OCI-LY1 (cell line): Measurements from ENCODE around the gene TRAPPC5.

ENCODE experiments used
- H2AFZ ChIP-seq: fragments of 200-600 bp; sonication (generic), shearing (Covaris generic); 2 replicates; pipeline ENCODE4 v1.6.0; 2014; ENCODE audit warnings: antibody characterized with exemption, mild to moderate bottlenecking, low read length
- H3F3A ChIP-seq: fragments of 200-600 bp; sonication (generic), shearing (Covaris generic); 2 replicates; pipeline ENCODE4 v1.6.0; 2014; ENCODE audit warnings: mild to moderate bottlenecking, antibody characterized with exemption, low read length, moderate library complexity; ENCODE audit not compliant: insufficient read depth
- H3K27ac ChIP-seq: fragments of 200-600 bp; sonication (generic); 2 replicates; pipeline ENCODE4 v1.5.1; 2014; ENCODE audit warnings: low read length, mixed run types, mild to moderate bottlenecking, low read depth; ENCODE audit not compliant: poor library complexity, severe bottlenecking
- H3K27me3 ChIP-seq: fragments of 200-600 bp; sonication (generic); 2 replicates; pipeline ENCODE4 v1.6.0; 2014; ENCODE audit warnings: antibody characterized with exemption, mild to moderate bottlenecking, low read length, moderate library complexity; ENCODE audit not compliant: insufficient read depth
- H3K36me3 ChIP-seq: fragments of 200-600 bp; sonication (generic); 2 replicates; pipeline ENCODE4 v1.6.1; 2014; ENCODE audit warnings: mild to moderate bottlenecking, antibody characterized with exemption, low read length, moderate library complexity, mixed read lengths; ENCODE audit not compliant: insufficient read depth
- H3K4me1 ChIP-seq: fragments of 200-600 bp; sonication (generic); 2 replicates; pipeline ENCODE4 v1.5.1; 2014; ENCODE audit warnings: mild to moderate bottlenecking, low read length, moderate library complexity; ENCODE audit not compliant: insufficient read depth, severe bottlenecking
- H3K4me2 ChIP-seq: fragments of 200-600 bp; sonication (generic), shearing (Covaris generic); 2 replicates; pipeline ENCODE4 v1.6.1; 2014; ENCODE audit warnings: low read length
- H3K4me3 ChIP-seq: fragments of 200-600 bp; sonication (generic); 2 replicates; pipeline ENCODE4 v1.5.1; 2014; ENCODE audit warnings: low read length, low read depth, mild to moderate bottlenecking, mixed read lengths; ENCODE audit not compliant: poor library complexity, severe bottlenecking
- H3K79me2 ChIP-seq: fragments of 200-600 bp; shearing (Covaris generic); 2 replicates; pipeline ENCODE4 v1.6.1; 2016; ENCODE audit warnings: mixed run types, low read length, mixed read lengths; ENCODE audit not compliant: insufficient read depth
- H3K9ac ChIP-seq: fragments of 200-600 bp; sonication (generic), shearing (Covaris generic); 2 replicates; pipeline ENCODE4 v1.6.1; 2014; ENCODE audit warnings: mild to moderate bottlenecking, low read length, mixed read lengths
- H3K9me2 ChIP-seq: fragments of 200-600 bp; sonication (generic), shearing (Covaris generic); 2 replicates; pipeline ENCODE4 v1.6.1; 2014; ENCODE audit warnings: low read depth, mild to moderate bottlenecking, low read length, mixed read lengths
- H3K9me3 ChIP-seq: fragments of 200-600 bp; shearing (Covaris generic); 2 replicates; pipeline ENCODE4 v1.6.1; 2014; ENCODE audit warnings: low read length, mixed read lengths
- H4K20me1 ChIP-seq: fragments of 200-600 bp; sonication (generic), shearing (Covaris generic); 2 replicates; pipeline ENCODE4 v1.6.0; 2016; ENCODE audit warnings: mild to moderate bottlenecking, low read length; ENCODE audit not compliant: insufficient read depth
- CTCF ChIP-seq: fragments of 200-600 bp; sonication (generic), shearing (Covaris generic); IDR thresholded peaks from 2 replicates; pipeline ENCODE4 v1.5.1; 2017; ENCODE audit warnings: mild to moderate bottlenecking, antibody characterized with exemption, low read length, moderate library complexity, mixed read lengths
- EZH2 ChIP-seq: fragments of 200-600 bp; sonication (generic), shearing (Covaris generic); IDR thresholded peaks from 2 replicates; pipeline ENCODE4 v1.8.0; 2017; ENCODE audit warnings: borderline replicate concordance, mixed run types, mild to moderate bottlenecking, antibody characterized with exemption, low read length, moderate library complexity, mixed read lengths

Gene TRAPPC5

GRCh38 chr19:7678971-7679751 is 1.5 kb upstream of the TRAPPC5 start:
- H3K4me2 ChIP-seq: peak overlapping the region; percentile 57; the same call in 1 of the 2 replicates
- no peaks in the 10 kb centered on the region for H3K9me2 ChIP-seq
- H3K27ac ChIP-seq: no peak overlapping the region
- peaks cover 16% of the 10 kb centered on the region for H3K36me3 ChIP-seq
- no peaks in the 10 kb centered on the region for H3F3A ChIP-seq
- H2AFZ ChIP-seq: no peak overlapping the region
- no peaks in the 10 kb centered on the region for H3K9me3 ChIP-seq
- H3K4me3 ChIP-seq: no peak overlapping the region
- no peaks in the 10 kb centered on the region for H3K79me2 ChIP-seq
- H3K27me3 ChIP-seq: no peaks in the 10 kb centered on the region; the same call in 1 of the 2 replicates
- no peaks in the 10 kb centered on the region for H4K20me1 ChIP-seq
- H3K9ac ChIP-seq: no peak overlapping the region; the same call in 1 of the 2 replicates
- TF ChIP-seq CTCF: peak; percentile 59; the same call in 1 of the 2 replicates
- no peak for TF ChIP-seq EZH2
- H3K4me1 ChIP-seq: peaks cover 21% of the 10 kb centered on the region

GRCh38 chr19:7679771-7680605 is 645 bp upstream of the TRAPPC5 start:
- peaks cover 21% of the 10 kb centered on the region for H3K4me1 ChIP-seq
- peaks cover 16% of the 10 kb centered on the region for H3K36me3 ChIP-seq
- H3K27me3 ChIP-seq: no peaks in the 10 kb centered on the region; the same call in 1 of the 2 replicates
- H3K4me3 ChIP-seq: peak overlapping the region; percentile 82
- H3K9ac ChIP-seq: peak overlapping the region; percentile 1; the same call in 1 of the 2 replicates
- H2AFZ ChIP-seq: no peak overlapping the region
- H3K9me2 ChIP-seq: no peaks in the 10 kb centered on the region
- TF ChIP-seq EZH2 (no peak), CTCF (no peak)
- no peaks in the 10 kb centered on the region for H3K9me3 ChIP-seq
- peak overlapping the region; percentile 57 for H3K4me2 ChIP-seq
- no peaks in the 10 kb centered on the region for H3K79me2 ChIP-seq
- no peaks in the 10 kb centered on the region for H3F3A ChIP-seq
- H3K27ac ChIP-seq: no peak overlapping the region
- no peaks in the 10 kb centered on the region for H4K20me1 ChIP-seq

- no peak overlapping the region for H2AFZ ChIP-seq
- peak overlapping the region; percentile 82 for H3K4me3 ChIP-seq
- H4K20me1 ChIP-seq: no peaks in the 10 kb centered on the region
These were observed 924 bp downstream of the TRAPPC5 start for GRCh38 chr19:7681340-7682174.

More at GRCh38 chr19:7681340-7682174, 924 bp downstream of the TRAPPC5 start:
- peaks cover 16% of the 10 kb centered on the region for H3K36me3 ChIP-seq
- H3K27me3 ChIP-seq: no peaks in the 10 kb centered on the region; the same call in 1 of the 2 replicates
- H3K4me1 ChIP-seq: peaks cover 21% of the 10 kb centered on the region
- no peaks in the 10 kb centered on the region for H3K9me2 ChIP-seq
- H3K4me2 ChIP-seq: peak overlapping the region; percentile 93
- H3K79me2 ChIP-seq: no peaks in the 10 kb centered on the region
- H3K9ac ChIP-seq: peak overlapping the region; percentile 83
- no peaks in the 10 kb centered on the region for H3F3A ChIP-seq
- no peak overlapping the region for H3K27ac ChIP-seq
- H3K9me3 ChIP-seq: no peaks in the 10 kb centered on the region
- peak; percentile 59 for TF ChIP-seq CTCF
- no peak for TF ChIP-seq EZH2
